Measurements from ENCODE around the gene NFKBIA.

DNA sequence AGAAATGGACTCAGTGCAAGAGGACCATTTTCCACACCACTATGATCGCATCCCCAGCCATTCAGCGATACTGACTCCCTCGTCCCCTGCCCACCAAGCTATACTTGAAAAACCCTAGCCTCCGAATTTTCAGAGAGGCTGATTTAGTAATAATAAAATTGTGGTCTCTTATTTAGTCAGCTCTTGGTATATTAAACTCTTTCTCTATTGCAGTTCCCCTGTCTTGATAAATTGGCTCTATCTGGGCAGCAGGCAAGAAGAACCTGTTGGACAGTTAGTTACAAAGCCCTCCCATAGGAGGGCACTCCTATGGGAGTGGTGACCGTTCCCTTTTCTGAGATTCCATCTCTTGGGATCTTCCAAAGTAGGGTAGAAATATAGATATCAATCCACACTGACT lies 33.6 kb downstream of the NFKBIA start:
- TF ChIP-seq CTCF (IDR thresholded peaks at IDR 0.05) (no peak), POLR2A (IDR thresholded peaks at IDR 0.05) (no peak), POLR2AphosphoS5 (IDR thresholded peaks at IDR 0.05) (no peak), EP300 (IDR thresholded peaks at IDR 0.05) (no peak)

Data from sigmoid colon (tissue), 4 donors.